ENCODE measurements around the gene PRPF4.

- TF ChIP-seq POLR2A (IDR thresholded peaks at IDR 0.05): peak; percentile 91 to 93
- peak; percentile 99 for TF ChIP-seq POLR2AphosphoS5 (IDR thresholded peaks at IDR 0.05)
- TF ChIP-seq CTCF (IDR thresholded peaks at IDR 0.05): no peak
- no peak for TF ChIP-seq EP300 (IDR thresholded peaks at IDR 0.05)
Measured at GRCh38 chr9:113275157-113276131, at the start of gene PRPF4, which contains the start of gene CDC26.

Data from gastroesophageal sphincter (tissue), 3 donors.